ENCODE measurements around the gene EPAS1. TPM values are rescaled to one million over a fixed set of nuclear protein-coding genes. Genes with fewer than 3 reads are reported as not detected.

EPAS1 gene
- total and polyA plus RNA-seq, 2 of the 13 experiments (the other 11 are each of a cell fraction or from before 2014, with no cell fraction given): 47.1 to 182 TPM

- H3K27ac ChIP-seq (ENCODE audit: extremely low read length, insufficient read depth, low read length): no peak overlapping the region
- no TSS peak for BruUV-seq (replicated peaks)
- no peaks in the 10 kb centered on the region for H3K79me2 ChIP-seq (ENCODE audit: insufficient read depth, low read length)
- peak; percentile 81 for ATAC-seq
- H3K9me3 ChIP-seq (ENCODE audit: low read length): no peaks in the 10 kb centered on the region
- no peaks in the 10 kb centered on the region for H3K36me3 ChIP-seq (replicated peaks in 1 of 2; ENCODE audit: control insufficient read depth in 1 of 2, insufficient read depth in 2 of 2, low read length in 2 of 2)
- in situ Hi-C loops (cut with HindIII; ENCODE audit: extremely low pct_ligation_motif_present, low pct_unique_long_range_greater_than_20kb): no loop called here
- peak overlapping the region in 1 of 3 experiments; percentile 17; a peak in 1 of 6 replicates for H3K4me3 ChIP-seq (replicated peaks in 1 of 3; ENCODE audit: insufficient read depth in 1 of 3, low read depth in 2 of 3, low read length in 3 of 3)
- no peak overlapping the region for H3K9ac ChIP-seq (ENCODE audit: insufficient read depth, low read depth, low read length)
- peaks cover 0 to 5% of the 10 kb centered on the region in 2 experiments; a peak in 2 of 5 replicates for H3K27me3 ChIP-seq (ENCODE audit: control insufficient read depth in 1 of 2, insufficient read depth in 2 of 2, low read length in 2 of 2)
- H4K20me1 ChIP-seq (ENCODE audit: insufficient read depth, low read length): no peaks in the 10 kb centered on the region
- DNase-seq (ENCODE audit: low spot score): peak; percentile 35
- H2AFZ ChIP-seq (ENCODE audit: low read length): no peak overlapping the region
- peak; percentile 26 for FAIRE-seq
- POLR2A ChIA-PET: interaction anchor here (1.8 kb wide), 1 partner anchor 48 kb away, joined by 6 read pairs; no protein-coding TSS in a partner anchor
- intact Hi-C loops (cut with micrococcal nuclease; ENCODE audit: unreplicated experiment): no loop called here
- whole genome bisulfite sequencing (ENCODE audit: low lambda C conversion rate): 23% methylated on average over 7 of the region's 7 CpGs
- CTCF ChIA-PET (ENCODE audit: low intra/inter-chr PET ratio, low total read pairs): no interaction called here
- H3K4me1 ChIP-seq (ENCODE audit: insufficient read depth, low read length): peaks cover 38% of the 10 kb centered on the region
- peak overlapping the region; percentile 50 for H3K4me2 ChIP-seq (ENCODE audit: low read depth, low read length)
- peak; percentile 62 for TF ChIP-seq HNF4A (CRISPR knock-in tag; IDR thresholded peaks at IDR 0.05)
- TF ChIP-seq CREB1 (IDR thresholded peaks at IDR 0.05): no peak
- TF ChIP-seq CREB1 (CRISPR knock-in tag; IDR thresholded peaks at IDR 0.05): no peak
- TF ChIP-seq RBFOX2 (IDR thresholded peaks at IDR 0.05; ENCODE audit: low read depth, low read length): no peak
- TF ChIP-seq ESRRA (CRISPR knock-in tag; IDR thresholded peaks at IDR 0.05; ENCODE audit: low read depth): no peak; the same call in 1 of the 2 replicates
- no peak for TF ChIP-seq POLR2G (IDR thresholded peaks at IDR 0.05; ENCODE audit: low read depth, low read length)
- no peak for TF ChIP-seq AKNA (CRISPR knock-in tag; IDR thresholded peaks at IDR 0.05; ENCODE audit: borderline replicate concordance)
- no peak for TF ChIP-seq ZBTB46 (CRISPR knock-in tag; IDR thresholded peaks at IDR 0.05; ENCODE audit: borderline replicate concordance)
- no peak for TF ChIP-seq THAP11 (CRISPR knock-in tag; IDR thresholded peaks at IDR 0.05)
- no peak for TF ChIP-seq JARID2 (CRISPR knock-in tag; IDR thresholded peaks at IDR 0.05; ENCODE audit: insufficient replicate concordance)
- no peak for TF ChIP-seq FOXP1 (IDR thresholded peaks at IDR 0.05)
- TF ChIP-seq FOXP1 (CRISPR knock-in tag; IDR thresholded peaks at IDR 0.05): no peak
- TF ChIP-seq ZNF891 (CRISPR knock-in tag; IDR thresholded peaks at IDR 0.05): no peak
- no peak for TF ChIP-seq CBX1 (IDR thresholded peaks at IDR 0.05; ENCODE audit: low read depth)
- no peak for TF ChIP-seq AHR (CRISPR knock-in tag; IDR thresholded peaks at IDR 0.05)
- no peak for TF ChIP-seq FOXK2 (IDR thresholded peaks at IDR 0.05)
- no peak for TF ChIP-seq FOXC1 (CRISPR knock-in tag; IDR thresholded peaks at IDR 0.05; ENCODE audit: borderline replicate concordance)
- TF ChIP-seq ZNF232 (CRISPR knock-in tag; IDR thresholded peaks at IDR 0.05; ENCODE audit: borderline replicate concordance): no peak
- TF ChIP-seq TRIM22 (IDR thresholded peaks at IDR 0.05): no peak
Observed at GRCh38 chr2:46277431-46278190, 19.6 kb upstream of the EPAS1 start.
